HepG2 (cell line): ENCODE data around the gene MGMT. TPM values are rescaled to one million over a fixed set of nuclear protein-coding genes. Genes with fewer than 3 reads are reported as not detected.

ENCODE experiments used
- ATAC-seq: fragments of 200-7000 bp; cut with Tn5 transposase; 3 replicates; pipeline ENCODE4 v1.9.1; 2020; ENCODE audit warnings: mild to moderate bottlenecking, moderate library complexity
- BruUV-seq: library from RNA; stranded (reverse); fragments of 400-500 nt; replicated peaks from 2 replicates; lab custom pipeline; 2021; lab: Mats Ljungman, UMichigan
- CTCF ChIA-PET: fragments of 300-600 bp; formaldehyde crosslinking; extraction: SDS; loops from one replicate; lab custom pipeline; 2021; ENCODE audit warnings: low total read pairs, inconsistent platforms, low intra/inter-chr PET ratio; lab: Yijun Ruan, JAX
- POLR2A ChIA-PET: fragments of 350-600 bp; sonication (Branson Sonifier 250); formaldehyde crosslinking; loops from one replicate; lab custom pipeline; 2020; ENCODE audit warnings: antibody characterized with exemption, inconsistent platforms; lab: Yijun Ruan, JAX
- DNase-seq: peaks from one replicate; pipeline ENCODE4 v3.0.0-alpha.2; 2015; ENCODE audit warnings: low spot score
- FAIRE-seq: peaks from 3 replicates; lab custom pipeline; 2011; peaks lifted over from hg19 to GRCh38; lab: Jason Lieb, UNC
- H2AFZ ChIP-seq: one replicate; pipeline ENCODE4 v1.6.1; 2011; ENCODE audit warnings: low read length, inconsistent platforms
- H3K27ac ChIP-seq: fragments of 300-600 bp; 3 replicates; pipeline ENCODE4 v1.8.0; 2011; ENCODE audit warnings: mixed run types, mild to moderate bottlenecking, mixed read lengths, low read length, inconsistent platforms; ENCODE audit not compliant: insufficient read depth; ENCODE audit errors: extremely low read length
- H3K27me3 ChIP-seq, 2 experiments: fragments of 200-600 bp in 1 of 2; 2 replicates in 1 of 2; 3 replicates in 1 of 2; pipeline versions ENCODE4 v1.6.0 to v1.8.0; 2011; ENCODE audit warnings: low read length in 2 of 2, mild to moderate bottlenecking in 2 of 2, moderate library complexity in 2 of 2, inconsistent platforms in 1 of 2; ENCODE audit not compliant: insufficient read depth in 2 of 2, control insufficient read depth in 1 of 2
- H3K36me3 ChIP-seq, 2 experiments: fragments of 200-600 bp in 1 of 2; replicated peaks in 1 of 2; 2 replicates in 1 of 2; 3 replicates in 1 of 2; pipeline versions ENCODE4 v1.5.1 to v1.8.0; 2011; ENCODE audit warnings: low read length in 2 of 2, inconsistent platforms in 1 of 2; ENCODE audit not compliant: insufficient read depth in 2 of 2, control insufficient read depth in 1 of 2
- H3K4me1 ChIP-seq: 2 replicates; pipeline ENCODE4 v1.5.1; 2012; ENCODE audit warnings: low read length, inconsistent platforms; ENCODE audit not compliant: insufficient read depth
- H3K4me2 ChIP-seq: 2 replicates; pipeline ENCODE4 v1.6.0; 2011; ENCODE audit warnings: low read depth, low read length, inconsistent platforms
- H3K4me3 ChIP-seq, 3 experiments: fragments of 200-600 bp in 1 of 3; sonication (generic), shearing (Covaris generic) in 1 of 3; replicated peaks in 1 of 3; 2 replicates each; pipeline ENCODE4 v1.5.1; 2011 to 2016; ENCODE audit warnings: low read length in 3 of 3, inconsistent platforms in 2 of 3, low read depth in 2 of 3, mild to moderate bottlenecking in 2 of 3, control low read depth in 1 of 3, mixed read lengths in 1 of 3; ENCODE audit not compliant: insufficient read depth in 1 of 3
- H3K79me2 ChIP-seq: one replicate; pipeline ENCODE4 v1.6.1; 2011; ENCODE audit warnings: low read length, inconsistent platforms; ENCODE audit not compliant: insufficient read depth
- H3K9ac ChIP-seq: 2 replicates; pipeline ENCODE4 v1.6.0; 2011; ENCODE audit warnings: mild to moderate bottlenecking, low read depth, low read length, inconsistent platforms; ENCODE audit not compliant: insufficient read depth
- H3K9me3 ChIP-seq: 2 replicates; pipeline ENCODE4 v1.5.1; 2012; ENCODE audit warnings: mild to moderate bottlenecking, low read length
- H4K20me1 ChIP-seq: 2 replicates; pipeline ENCODE4 v1.6.0; 2011; ENCODE audit warnings: inconsistent platforms, mild to moderate bottlenecking, low read length, moderate library complexity; ENCODE audit not compliant: insufficient read depth
- AHR ChIP-seq: IDR thresholded peaks from 2 replicates; pipeline ENCODE4 v1.6.1; 2018; ENCODE audit warnings: missing genetic modification reagents, missing compliant biosample characterization
- GMEB2 ChIP-seq: IDR thresholded peaks from 2 replicates; pipeline ENCODE4 v1.6.1; 2016; ENCODE audit warnings: missing biosample characterization, missing genetic modification reagents, low read depth
- JUN ChIP-seq: sonication (generic); formaldehyde crosslinking; IDR thresholded peaks from 2 replicates; pipeline ENCODE4 v1.4.0; 2020; ENCODE audit warnings: mild to moderate bottlenecking, missing genetic modification reagents
- KAT8 ChIP-seq: IDR thresholded peaks from 2 replicates; pipeline ENCODE4 v1.6.1; 2016; ENCODE audit warnings: missing genetic modification reagents, missing compliant biosample characterization
- KDM5B ChIP-seq: sonication (generic); formaldehyde crosslinking; IDR thresholded peaks from 2 replicates; pipeline ENCODE4 v1.4.0; 2020; ENCODE audit warnings: missing genetic modification reagents, mild to moderate bottlenecking, borderline replicate concordance
- MTF1 ChIP-seq: sonication (generic); formaldehyde crosslinking; IDR thresholded peaks from 2 replicates; pipeline ENCODE4 v1.5.0; 2020; ENCODE audit warnings: missing genetic modification reagents
- NR2C2 ChIP-seq: sonication (generic); formaldehyde crosslinking; IDR thresholded peaks from 2 replicates; pipeline ENCODE4 v1.4.0; 2020; ENCODE audit warnings: missing genetic modification reagents, mild to moderate bottlenecking, moderate library complexity, borderline replicate concordance
- PREB ChIP-seq: sonication (generic); formaldehyde crosslinking; IDR thresholded peaks from 2 replicates; pipeline ENCODE4 v1.4.0; 2020; ENCODE audit warnings: missing genetic modification reagents
- PTBP1 ChIP-seq: fragments of 200-400 bp; formaldehyde crosslinking; IDR thresholded peaks from 2 replicates; pipeline ENCODE4 v1.6.1; 2018; ENCODE audit warnings: low read length, low read depth; ENCODE audit not compliant: poor library complexity, severe bottlenecking
- ZFX ChIP-seq: sonication (generic); formaldehyde crosslinking; IDR thresholded peaks from 2 replicates; pipeline ENCODE4 v1.4.0; 2020; ENCODE audit warnings: mild to moderate bottlenecking, low read depth, missing genetic modification reagents, moderate library complexity
- ZNF3 ChIP-seq: IDR thresholded peaks from 2 replicates; pipeline ENCODE4 v1.7.0; 2017; ENCODE audit warnings: inconsistent platforms
- ZNF441 ChIP-seq: sonication (generic); formaldehyde crosslinking; IDR thresholded peaks from 2 replicates; pipeline ENCODE4 v1.7.0; 2021; ENCODE audit warnings: missing genetic modification reagents, borderline replicate concordance
- ZNF446 ChIP-seq: sonication (generic); formaldehyde crosslinking; IDR thresholded peaks from 2 replicates; pipeline ENCODE4 v1.5.0; 2020; ENCODE audit warnings: mild to moderate bottlenecking, missing genetic modification reagents
- ZSCAN20 ChIP-seq: sonication (generic); formaldehyde crosslinking; IDR thresholded peaks from 2 replicates; pipeline ENCODE4 v1.4.0; 2020; ENCODE audit warnings: missing genetic modification reagents, mild to moderate bottlenecking, borderline replicate concordance
- WGBS: methylation state at CpG from one replicate; pipeline ENCODE4 v1.1.6; 2017; ENCODE audit warnings: low lambda C conversion rate; 5-methylcytosine and 5-hydroxymethylcytosine counted together
- in situ Hi-C: cut with HindIII; loops from 2 replicates; pipeline ENCODE4 v1.10.0; 2017; ENCODE audit warnings: low pct_unique_long_range_greater_than_20kb; ENCODE audit not compliant: extremely low pct_ligation_motif_present
- intact Hi-C: fragments of 100-400 bp; cut with micrococcal nuclease; formaldehyde crosslinking; loops from one replicate; pipeline ENCODE4 v1.10.0; 2022; ENCODE audit not compliant: unreplicated experiment
- polyA plus RNA-seq, 8 experiments: library from polyadenylated mRNA; depleted of rRNA in 3 of 8; stranded (reverse) in 7 of 8; unstranded in 1 of 8; fragments of >200 nt; fragmentation: Illumina TruSeq in 4 of 8; extraction: Trizol in 4 of 8; gene quantifications; 2 replicates each; pipeline versions ENCODE4 v1.2.1 to v1.2.3, GENCODE V29; 2011 to 2016; ENCODE audit warnings: low read depth in 4 of 8, missing spikeins in 1 of 8, mixed read lengths in 1 of 8; ENCODE audit not compliant: insufficient read depth in 1 of 8
- total RNA-seq, 5 experiments: library from RNA; depleted of rRNA; stranded (reverse); fragments of >200 nt; fragmentation: Illumina TruSeq; extraction: Trizol; gene quantifications; 2 replicates each; pipeline ENCODE4 v1.2.3, GENCODE V29; 2016; ENCODE audit warnings: low read depth in 1 of 5

MGMT gene
- total and polyA plus RNA-seq, 2 of the 13 experiments (the other 11 are each of a cell fraction or from before 2014, with no cell fraction given): 12.0 to 19.5 TPM

GRCh38 chr10:129553928-129554327, 86.9 kb downstream of the MGMT start:
- TF ChIP-seq ZNF3 (CRISPR knock-in tag) (no peak), ZFX (CRISPR knock-in tag) (no peak), ZNF446 (CRISPR knock-in tag) (no peak), KAT8 (CRISPR knock-in tag) (no peak), PTBP1 (no peak), NR2C2 (CRISPR knock-in tag) (no peak), ZNF441 (CRISPR knock-in tag) (no peak), AHR (no peak), ZSCAN20 (CRISPR knock-in tag) (no peak), MTF1 (CRISPR knock-in tag) (no peak), GMEB2 (CRISPR knock-in tag) (no peak), JUN (no peak), PREB (CRISPR knock-in tag) (no peak), KDM5B (CRISPR knock-in tag) (no peak)
- Histone ChIP-seq H3K9ac (no peak overlapping the region), H3K27ac (no peak overlapping the region), H3K79me2 (no peaks in the 10 kb centered on the region), H3K4me1 (no peaks in the 10 kb centered on the region), H3K4me2 (no peak overlapping the region), H4K20me1 (no peaks in the 10 kb centered on the region), H3K27me3 (no peaks in the 10 kb centered on the region), H3K9me3 (no peaks in the 10 kb centered on the region; the same call in 1 of the 2 replicates), H3K36me3 (0 out of 5 replicates have a peak, but pooled peaks cover 0 to 1% of the 10 kb centered on the region in 2 experiments), H3K4me3 (no peak overlapping the region), H2AFZ (no peak overlapping the region)
- 82% methylated on average over 10 of the region's 11 CpGs for whole genome bisulfite sequencing
- ATAC-seq: no peak
- POLR2A ChIA-PET: no interaction called here
- no peak for FAIRE-seq
- intact Hi-C loops (no loop called here), in situ Hi-C loops (no loop called here)
- no peak for DNase-seq
- no TSS peak for BruUV-seq
- CTCF ChIA-PET: no interaction called here
